OCI-LY7 (cell line): ENCODE data around the gene BAIAP2.

Source experiments
- EZH2phosphoT487 ChIP-seq: fragments of 200-600 bp; sonication (generic); IDR thresholded peaks from 2 replicates; pipeline ENCODE4 v1.6.1; 2018; ENCODE audit warnings: low read depth, borderline replicate concordance, mild to moderate bottlenecking, mixed run types, antibody characterized with exemption, low read length, moderate library complexity, mixed read lengths
- TF ChIP-seq, protein P1 (sequence below): fragments of 200-600 bp; sonication (generic); conservative IDR thresholded peaks from 2 replicates; pipeline ENCODE4 v1.5.1; 2014; ENCODE audit warnings: mild to moderate bottlenecking, antibody characterized with exemption, low read length, moderate library complexity, mixed read lengths

DNA sequence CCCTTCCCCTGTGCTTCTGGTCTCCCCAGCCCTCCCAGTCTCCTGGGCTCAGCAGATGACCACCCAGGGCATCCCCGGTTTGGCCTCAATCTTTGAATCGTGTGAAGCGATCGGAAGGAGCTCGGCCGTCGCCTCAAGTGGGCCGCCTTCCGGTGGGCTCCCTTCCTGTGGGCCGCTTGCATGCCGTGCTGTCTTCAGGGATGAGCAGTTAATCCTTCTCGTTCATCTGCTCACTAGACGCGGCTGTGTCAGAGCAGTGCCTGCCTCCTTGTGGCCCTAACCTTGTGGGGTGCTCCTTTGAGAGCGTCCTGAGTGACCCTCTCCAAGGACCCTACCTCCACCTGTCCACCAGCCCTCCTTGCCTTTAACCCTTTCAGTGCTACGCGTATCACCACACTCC lies 40.4 kb downstream of the BAIAP2 start:
- TF ChIP-seq, protein P1, sequence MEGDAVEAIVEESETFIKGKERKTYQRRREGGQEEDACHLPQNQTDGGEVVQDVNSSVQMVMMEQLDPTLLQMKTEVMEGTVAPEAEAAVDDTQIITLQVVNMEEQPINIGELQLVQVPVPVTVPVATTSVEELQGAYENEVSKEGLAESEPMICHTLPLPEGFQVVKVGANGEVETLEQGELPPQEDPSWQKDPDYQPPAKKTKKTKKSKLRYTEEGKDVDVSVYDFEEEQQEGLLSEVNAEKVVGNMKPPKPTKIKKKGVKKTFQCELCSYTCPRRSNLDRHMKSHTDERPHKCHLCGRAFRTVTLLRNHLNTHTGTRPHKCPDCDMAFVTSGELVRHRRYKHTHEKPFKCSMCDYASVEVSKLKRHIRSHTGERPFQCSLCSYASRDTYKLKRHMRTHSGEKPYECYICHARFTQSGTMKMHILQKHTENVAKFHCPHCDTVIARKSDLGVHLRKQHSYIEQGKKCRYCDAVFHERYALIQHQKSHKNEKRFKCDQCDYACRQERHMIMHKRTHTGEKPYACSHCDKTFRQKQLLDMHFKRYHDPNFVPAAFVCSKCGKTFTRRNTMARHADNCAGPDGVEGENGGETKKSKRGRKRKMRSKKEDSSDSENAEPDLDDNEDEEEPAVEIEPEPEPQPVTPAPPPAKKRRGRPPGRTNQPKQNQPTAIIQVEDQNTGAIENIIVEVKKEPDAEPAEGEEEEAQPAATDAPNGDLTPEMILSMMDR = no peak
- TF ChIP-seq EZH2phosphoT487 = no peak
